ENCODE results near the gene PRPSAP1.

The PRPSAP1 gene, protein sequence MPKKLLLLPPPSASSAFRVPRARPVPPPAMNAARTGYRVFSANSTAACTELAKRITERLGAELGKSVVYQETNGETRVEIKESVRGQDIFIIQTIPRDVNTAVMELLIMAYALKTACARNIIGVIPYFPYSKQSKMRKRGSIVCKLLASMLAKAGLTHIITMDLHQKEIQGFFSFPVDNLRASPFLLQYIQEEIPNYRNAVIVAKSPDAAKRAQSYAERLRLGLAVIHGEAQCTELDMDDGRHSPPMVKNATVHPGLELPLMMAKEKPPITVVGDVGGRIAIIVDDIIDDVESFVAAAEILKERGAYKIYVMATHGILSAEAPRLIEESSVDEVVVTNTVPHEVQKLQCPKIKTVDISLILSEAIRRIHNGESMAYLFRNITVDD

DNA sequence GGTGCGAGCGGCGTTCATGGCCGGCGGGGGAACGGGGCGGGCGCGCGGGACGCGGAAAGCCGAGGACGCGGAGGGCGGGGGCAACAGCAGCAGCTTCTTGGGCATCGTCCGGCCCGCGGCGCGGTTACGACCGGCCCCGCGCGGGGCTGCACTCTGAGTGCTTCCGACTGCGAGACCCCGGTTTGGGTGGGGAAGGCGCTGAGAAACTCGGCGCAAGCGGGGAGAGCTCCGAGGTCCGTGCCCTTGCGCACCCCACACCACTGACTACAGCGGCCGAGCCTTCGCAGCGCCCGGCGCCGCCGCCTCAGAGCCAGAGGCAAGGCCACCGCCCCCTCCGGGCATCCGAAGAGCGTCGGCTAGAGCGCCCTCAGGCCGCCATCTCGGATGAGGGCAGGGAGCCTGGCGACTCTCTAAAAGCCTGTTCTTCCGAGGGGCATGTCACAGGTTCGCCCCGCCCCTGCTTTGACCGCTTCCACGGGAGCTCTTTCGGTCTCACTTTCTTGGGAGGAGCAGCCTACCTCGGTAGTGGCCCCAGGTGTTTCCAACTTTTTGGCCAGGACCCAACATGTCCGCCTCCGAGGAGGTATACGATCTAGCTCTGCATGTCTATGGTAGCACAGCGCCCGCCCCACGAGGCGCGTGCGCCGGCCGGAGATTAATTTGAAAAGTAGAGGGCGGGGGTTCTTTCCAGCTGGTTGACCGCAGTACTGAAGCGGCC lies at the start of gene PRPSAP1:
Gene PRPSAP1, minus strand, starts transcription at position 318 of the 718 bp plus-strand sequence. Its CDS starts 213 bp downstream, at position 105.
- DNase-seq (ENCODE audit: low spot score) = peak; percentile 77

DNA sequence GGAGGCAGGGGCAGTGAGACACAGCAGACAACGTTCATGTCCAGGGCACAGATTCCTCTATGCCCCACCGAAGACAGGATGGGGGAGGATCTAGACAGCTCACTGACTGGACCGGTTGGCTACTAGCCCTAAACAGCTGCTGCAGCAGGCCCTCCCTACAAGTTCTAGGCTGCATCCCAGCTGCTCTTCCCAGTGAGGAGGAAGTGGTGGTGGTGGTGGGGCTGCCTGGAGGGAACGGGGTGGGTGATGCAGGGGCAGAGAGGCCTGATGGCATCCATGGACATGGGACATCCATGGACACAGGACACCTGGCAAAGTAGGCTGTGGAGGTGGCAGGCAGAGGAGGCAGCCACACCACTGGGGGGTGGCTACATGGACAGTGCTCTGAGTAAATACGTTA lies 49.0 kb upstream of the PRPSAP1 start:
- DNase-seq (ENCODE audit: low spot score) = no peak

DNA sequence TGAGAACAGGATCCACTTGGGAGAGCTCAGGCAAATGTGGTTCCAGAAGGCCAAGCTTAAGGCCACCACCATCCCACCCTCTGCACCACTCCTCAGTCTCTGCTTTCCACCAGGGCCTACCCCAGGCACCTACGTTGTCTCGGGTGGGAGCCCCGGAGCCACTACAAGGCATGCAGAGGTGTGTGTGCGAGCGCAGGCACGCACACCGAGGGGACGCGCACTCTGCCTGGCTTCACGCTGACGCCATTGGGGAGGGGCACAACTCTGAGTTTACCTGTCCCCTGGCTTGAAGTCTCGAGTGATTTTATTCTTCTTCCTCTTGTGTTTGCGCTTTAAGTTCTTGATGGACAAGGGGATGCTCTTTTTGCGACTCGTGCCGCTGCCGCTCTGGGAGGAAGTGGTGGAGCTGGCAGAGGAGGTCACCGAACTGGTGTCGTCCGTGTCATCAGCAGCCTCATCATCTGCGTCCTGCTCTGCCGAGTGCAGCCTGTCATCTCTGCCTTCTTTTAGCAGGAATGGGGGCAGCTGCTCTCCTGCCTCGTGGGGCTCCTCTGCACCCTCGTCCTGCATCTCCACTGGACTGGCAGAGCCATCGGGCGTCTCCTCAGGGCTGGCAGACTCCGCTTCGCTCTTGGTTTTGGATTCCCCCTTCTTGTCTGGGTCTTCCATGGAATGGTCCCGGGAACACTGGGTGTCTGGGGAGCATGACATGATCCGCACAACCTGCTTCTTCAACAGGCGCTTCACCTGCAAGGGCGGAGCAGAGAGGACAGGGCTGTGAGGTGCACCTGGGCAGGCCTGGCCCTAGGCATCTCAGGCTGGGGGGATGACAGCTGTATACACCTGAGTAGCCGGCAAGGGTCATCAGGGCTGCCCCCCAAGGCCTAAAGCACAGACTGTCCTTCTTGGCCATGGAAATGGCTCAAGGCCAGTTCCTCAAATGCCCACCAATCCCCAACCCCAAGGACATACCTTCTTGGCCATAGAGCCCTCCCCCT lies 45.8 kb upstream of the PRPSAP1 start:
- no peak for DNase-seq (ENCODE audit: low spot score)

DNA sequence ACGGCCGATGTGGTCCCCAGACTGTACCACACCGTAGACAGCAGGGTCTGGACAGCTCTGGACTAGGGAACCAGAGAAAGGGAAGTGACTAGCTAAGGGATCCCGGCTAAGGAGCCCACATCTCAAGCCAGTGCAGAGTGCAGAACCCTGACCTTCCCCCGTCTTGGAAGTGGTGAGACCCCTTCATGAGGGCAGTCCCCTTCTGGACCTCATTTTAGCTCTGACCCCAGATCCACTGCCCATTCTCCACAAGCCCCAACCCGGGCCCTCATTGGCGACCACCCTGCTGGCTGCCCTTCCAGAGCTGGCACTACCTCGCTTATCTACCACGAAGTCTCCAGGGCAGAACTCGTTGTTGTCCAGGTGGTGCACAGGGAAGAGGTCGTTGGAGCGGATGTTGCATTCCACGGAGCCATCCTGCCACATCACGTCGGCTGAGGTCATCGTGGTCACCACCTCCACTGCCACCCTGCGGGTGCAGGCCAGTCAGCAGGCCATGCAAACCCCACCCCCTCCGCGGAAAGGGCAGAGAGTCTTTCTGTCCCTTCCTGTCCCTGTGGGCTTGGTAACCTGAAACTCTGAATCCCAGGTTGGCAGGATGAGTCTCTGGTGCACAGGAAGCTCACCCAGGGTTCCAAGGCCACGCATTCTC lies 44.9 kb upstream of the PRPSAP1 start:
- no peak for DNase-seq (ENCODE audit: low spot score)

DNA sequence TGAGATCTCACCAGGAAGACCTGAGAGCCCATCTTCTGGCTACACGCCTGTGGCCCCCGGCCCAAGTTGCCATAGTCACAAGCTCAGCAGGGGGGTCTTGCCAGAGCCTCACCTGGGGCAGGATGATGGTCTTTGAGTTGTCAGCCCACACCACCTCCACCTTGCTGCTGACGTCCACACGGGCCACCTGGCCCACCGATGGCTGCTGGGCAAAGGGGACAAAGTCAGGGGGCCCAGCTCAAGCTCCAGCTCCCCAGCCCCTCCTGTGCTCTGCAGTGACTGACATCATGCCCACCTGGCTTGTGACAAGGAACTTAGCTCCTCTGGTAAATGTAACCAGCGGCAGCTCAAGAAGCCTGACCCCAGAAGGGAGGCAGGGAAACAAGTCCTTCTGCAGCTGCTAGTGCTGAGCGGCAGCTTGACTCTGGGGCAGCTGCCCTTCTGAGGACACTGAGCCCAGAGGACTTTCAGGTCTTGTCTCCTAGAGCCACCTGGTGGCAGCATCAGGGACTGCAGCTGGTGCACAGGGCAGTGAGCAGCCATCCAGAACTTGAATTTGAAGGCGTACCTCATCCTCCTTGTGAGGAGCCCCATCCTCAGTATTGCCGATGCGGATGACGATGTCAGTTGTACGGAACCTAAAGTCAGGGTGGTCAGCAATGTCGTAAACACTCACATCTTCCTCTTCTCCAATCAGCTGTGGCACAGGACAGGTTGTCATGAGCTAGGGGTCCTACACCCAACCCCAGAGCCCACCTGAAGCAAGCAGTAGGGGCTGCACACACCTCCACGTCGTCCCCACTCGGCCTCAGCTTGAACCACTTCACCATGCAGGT lies 44.2 kb upstream of the PRPSAP1 start:
- DNase-seq (ENCODE audit: low spot score) = peak; percentile 82

DNA sequence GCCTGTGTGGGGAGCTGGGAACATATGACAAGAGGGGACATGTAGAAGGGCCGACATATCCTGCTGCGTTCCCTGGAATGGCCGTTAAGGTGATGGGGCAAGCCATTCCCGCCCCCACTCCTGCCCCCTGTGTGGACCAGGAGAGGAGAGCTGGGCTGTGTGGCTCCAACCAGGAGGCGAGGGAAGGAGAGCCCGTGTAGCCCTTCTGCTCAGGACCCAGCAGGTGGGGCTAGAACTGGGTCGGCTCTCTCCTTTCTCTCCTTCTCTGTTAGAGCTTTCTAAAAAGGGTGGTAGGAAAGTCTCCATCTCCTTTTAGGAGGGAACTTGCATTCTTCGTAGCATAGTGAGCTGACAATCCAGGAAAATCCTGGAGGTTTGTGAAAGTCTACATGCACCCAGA lies 43.5 kb upstream of the PRPSAP1 start:
- DNase-seq (ENCODE audit: low spot score) = no peak

DNA sequence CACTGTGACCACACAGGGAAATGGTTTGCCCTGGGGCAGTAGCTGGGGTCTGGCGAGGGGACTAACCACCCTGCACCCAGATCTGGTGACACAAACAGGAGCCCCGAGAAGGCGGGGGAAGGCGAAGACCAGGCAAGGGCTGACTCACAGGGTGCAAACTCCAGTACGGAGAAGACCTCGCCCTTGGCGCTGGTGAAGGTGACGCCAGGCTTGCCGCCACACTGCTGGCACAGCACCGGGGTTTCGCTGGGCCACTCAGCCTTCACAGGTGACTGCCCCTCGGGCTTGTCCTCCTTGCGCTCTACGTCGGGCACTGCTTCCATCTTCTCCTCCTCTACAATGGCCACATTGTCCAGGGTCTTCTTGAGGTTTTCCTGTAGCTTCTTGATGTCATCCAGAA lies 42.3 kb upstream of the PRPSAP1 start:
- no peak for DNase-seq (ENCODE audit: low spot score)

DNA sequence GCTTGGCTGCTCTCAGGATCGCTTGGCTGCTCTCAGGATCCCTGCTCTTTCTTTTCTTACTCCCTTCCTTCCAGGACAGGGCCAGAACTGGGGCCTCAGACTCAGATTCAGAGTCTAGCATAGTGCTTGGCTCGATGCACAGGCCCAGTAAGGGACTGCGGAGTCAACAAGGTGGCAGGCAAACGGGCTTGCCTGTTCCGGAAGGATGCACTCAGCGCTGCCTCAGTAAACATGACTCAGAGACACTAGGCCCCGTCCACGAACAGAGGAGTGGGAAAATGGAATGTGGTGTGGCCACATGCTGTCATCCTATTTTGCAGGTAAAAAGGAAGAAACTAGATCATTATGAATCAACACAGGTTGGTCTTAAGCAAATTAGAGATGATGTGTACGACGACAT lies 40.5 kb upstream of the PRPSAP1 start:
- no peak for DNase-seq (ENCODE audit: low spot score)

DNA sequence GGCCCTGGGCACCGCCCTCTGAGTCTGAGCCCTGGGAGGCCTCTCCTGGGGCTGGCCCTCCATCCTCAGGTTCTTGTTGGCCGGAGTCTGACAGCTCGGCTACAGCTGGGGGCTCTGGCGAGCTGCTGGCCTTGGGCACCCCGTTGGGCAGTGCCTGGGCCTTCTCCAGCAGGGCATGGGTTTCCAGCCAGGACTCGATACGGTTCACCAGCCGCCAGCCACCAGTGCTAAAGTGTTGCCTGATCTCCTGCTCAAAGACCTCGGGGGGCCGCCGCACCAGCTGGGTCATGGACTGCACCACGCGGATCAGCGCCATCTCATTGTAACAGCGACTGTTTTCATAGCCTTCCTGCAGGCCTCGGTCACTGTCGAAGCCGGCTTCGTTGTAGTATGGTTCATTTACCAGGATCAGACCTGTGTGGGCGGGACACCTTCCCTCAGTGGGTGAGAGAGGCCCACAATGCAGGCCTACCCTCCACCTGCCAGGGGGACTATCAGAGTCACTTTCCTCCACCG lies 37.5 kb upstream of the PRPSAP1 start:
- no peak for DNase-seq (ENCODE audit: low spot score)

DNA sequence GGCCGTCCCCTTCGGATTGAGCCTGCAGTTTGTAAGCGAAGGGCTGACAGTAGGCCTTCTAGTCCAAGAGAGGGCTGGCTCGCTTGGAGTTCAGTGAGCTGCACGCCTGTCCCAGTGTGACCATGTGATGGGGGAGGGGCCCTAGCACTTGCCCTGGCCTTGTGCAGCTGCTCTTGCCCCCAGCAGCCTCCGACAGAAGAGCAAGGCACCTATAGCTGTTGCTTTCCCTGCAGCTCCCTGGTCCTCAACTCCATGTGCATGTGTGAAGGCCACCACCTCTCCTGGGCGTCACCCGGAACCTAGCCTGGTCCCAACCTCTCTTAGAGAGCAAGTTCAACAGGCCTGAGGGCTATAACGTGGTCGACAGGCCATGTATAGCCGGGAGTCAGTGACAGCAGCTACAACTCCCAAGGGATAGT lies 36.3 kb upstream of the PRPSAP1 start:
- no peak for DNase-seq (ENCODE audit: low spot score)

DNA sequence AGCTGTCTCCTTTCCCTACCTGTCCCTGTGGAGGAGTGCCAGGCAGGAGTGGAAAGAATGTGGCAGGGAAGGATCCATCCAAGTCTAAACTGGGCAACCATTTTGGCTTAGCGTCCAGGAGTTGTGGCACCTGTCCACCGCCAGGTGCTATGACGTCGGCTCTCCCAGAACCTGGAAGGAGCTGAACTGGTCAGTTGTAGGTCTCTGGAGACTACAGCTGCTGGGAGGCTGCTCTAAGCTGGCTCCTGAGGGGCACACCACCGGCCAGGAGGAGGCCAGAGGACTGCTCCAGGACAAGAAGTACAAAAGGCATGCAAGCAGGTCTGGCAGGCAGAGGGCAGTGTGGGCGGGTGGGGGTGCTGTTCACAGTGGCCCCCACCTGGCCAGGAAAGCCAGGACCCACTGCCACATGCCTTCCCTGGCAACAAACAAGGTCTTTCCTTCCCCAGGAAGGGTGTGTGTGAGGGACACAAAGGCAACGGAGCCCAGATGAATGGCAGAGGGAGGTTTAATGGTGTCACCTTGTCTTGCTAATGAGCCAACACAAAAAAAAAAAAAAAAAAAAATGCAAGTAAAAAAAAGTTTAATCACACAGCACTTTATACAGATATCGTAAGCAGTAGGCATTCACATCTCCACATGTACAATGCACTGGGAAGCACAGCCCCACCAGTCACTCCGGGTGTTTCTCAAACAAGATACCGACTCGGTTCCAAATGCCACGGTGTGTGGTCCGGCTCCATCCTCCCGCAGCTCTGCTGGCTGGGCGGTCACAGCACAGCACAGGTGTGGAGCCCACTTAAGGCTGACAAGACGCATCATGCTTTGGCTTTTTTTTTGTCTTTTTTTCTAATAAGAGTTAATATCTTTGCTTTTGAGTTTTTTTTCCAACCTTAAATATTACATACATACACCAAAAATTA lies 35.5 kb upstream of the PRPSAP1 start:
- no peak for DNase-seq (ENCODE audit: low spot score)

DNA sequence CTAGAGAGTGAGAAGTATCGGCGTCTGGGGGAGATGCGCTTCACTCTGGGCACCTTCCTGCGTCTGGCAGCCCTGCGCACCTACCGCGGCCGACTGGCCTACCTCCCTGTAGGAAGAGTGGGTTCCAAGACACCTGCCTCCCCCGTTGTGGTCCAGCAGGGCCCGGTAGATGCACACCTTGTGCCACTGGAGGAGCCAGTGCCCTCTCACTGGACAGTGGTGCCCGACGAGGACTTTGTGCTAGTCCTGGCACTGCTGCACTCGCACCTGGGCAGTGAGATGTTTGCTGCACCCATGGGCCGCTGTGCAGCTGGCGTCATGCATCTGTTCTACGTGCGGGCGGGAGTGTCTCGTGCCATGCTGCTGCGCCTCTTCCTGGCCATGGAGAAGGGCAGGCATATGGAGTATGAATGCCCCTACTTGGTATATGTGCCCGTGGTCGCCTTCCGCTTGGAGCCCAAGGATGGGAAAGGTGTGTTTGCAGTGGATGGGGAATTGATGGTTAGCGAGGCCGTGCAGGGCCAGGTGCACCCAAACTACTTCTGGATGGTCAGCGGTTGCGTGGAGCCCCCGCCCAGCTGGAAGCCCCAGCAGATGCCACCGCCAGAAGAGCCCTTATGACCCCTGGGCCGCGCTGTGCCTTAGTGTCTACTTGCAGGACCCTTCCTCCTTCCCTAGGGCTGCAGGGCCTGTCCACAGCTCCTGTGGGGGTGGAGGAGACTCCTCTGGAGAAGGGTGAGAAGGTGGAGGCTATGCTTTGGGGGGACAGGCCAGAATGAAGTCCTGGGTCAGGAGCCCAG lies 33.5 kb upstream of the PRPSAP1 start:
- no peak for DNase-seq (ENCODE audit: low spot score)

DNA sequence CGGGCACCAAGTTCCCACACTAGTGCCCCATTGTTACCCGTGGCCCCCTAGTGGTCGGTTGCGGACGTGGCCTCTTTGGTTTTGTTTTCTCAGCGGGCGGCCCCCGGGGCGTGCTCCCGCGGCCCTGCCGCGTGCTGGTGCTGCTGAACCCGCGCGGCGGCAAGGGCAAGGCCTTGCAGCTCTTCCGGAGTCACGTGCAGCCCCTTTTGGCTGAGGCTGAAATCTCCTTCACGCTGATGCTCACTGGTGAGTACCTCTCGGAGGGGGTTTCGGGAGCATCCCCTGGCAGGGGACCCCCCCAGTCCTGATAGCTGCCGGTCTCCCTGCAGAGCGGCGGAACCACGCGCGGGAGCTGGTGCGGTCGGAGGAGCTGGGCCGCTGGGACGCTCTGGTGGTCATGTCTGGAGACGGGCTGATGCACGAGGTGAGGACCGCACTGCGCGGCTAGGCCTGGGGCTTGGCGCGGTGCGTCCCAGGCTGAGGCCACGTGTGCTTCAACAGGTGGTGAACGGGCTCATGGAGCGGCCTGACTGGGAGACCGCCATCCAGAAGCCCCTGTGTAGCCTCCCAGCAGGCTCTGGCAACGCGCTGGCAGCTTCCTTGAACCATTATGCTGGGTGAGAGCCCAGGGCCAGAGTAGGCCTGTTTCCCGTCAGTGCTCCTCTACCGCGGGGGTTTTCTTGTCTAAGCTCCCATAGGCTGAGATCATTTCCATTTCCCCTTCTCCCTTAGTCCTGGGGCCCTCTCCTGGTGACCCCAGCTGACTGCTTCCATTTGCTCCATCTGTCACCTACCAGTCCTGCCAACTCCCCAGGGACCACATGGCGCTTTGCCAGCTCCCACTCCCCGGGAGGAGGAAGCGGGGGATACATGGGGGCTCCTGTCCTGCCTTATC lies 32.4 kb upstream of the PRPSAP1 start:
- DNase-seq (ENCODE audit: low spot score) = peak; percentile 74

DNA sequence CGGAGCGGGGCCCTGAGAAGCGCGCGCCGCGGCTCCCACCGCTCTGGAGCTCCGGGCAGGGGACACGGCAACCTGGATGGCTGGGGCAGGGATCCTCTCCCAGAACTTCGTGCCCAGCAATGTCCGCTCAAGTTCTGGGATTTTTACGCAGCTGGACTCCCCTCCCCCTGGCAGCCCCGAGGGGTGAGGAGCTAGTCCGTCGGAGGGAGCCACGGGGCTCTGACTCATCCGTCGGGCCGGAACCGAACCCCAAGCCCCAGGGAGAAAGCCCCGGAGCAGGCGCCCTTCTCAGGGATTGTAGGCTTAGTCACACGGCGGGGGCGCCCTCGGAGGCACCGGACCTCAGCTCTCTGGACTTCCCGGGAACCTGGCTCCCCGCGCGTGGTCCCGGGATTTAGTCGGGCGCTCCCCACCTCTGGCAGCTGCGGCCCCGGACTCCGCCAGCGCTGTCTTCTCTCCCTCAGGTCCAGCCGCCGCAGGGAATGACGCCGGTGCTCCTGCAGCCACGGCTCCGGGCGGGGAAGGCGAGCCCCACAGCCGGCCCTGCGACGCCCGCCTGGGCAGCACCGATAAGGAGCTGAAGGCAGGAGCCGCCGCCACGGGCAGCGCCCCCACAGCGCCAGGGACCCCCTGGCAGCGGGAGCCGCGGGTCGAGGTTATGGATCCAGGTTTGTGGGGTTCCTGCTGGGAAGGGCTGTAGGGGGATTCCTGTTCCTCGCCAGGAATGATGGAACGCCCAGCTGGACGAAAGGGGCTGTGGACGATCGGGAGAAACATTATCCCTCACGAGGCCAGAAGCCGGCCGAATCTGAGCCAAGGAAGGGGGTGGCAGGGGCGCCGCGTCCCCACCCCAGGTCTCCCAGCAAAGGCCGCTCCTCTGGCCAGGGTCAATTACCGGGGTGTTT lies 31.5 kb upstream of the PRPSAP1 start:
- DNase-seq (ENCODE audit: low spot score) = no peak

DNA sequence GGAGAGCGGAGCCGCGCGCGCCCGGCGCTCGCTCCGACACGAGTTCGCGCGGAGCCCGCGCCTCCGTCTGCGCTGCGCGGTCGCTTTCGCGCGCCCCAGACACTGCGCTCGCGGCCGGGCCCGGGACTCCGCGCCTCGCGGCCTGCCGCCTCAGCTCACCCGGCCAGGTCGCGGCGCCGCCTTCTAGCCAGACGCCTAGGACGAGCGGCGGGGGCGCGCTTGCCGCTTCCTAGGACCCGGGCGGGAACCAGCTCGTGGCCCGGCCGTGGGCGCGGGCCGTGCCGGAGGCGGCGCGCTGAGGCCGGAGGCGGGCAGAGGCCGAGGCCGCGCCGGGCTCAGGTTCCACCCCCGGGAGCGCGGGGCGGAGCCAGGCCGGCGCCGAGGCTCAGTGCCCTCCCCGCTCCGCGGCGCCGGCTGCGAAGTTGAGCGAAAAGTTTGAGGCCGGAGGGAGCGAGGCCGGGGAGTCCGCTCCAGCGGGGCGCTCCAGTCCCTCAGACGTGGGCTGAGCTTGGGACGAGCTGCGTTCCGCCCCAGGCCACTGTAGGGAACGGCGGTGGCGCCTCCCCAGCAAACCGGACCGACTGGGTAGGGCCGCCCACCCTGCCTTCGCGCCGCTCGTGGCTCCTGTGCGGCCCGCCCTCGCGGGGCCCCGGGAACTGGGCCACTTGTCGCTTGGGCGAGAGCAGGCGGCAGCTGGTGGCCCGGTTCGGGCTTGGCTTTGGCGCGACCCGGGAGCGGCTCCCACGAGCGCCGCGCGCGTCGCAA lies 30.7 kb upstream of the PRPSAP1 start, which contains the start of gene SPHK1:
Gene SPHK1, plus strand, starts transcription at position 388 of the 765 bp plus-strand sequence. CDS start 1,036 bp downstream, outside the sequence.
- DNase-seq (ENCODE audit: low spot score) = peak; percentile 38
